GM21390 (cell line): ENCODE results near the gene C1RL.

Experiments
- ATAC-seq: cut with Tn5 transposase; IDR thresholded peaks from one replicate; pipeline ENCODE4 v1.9.1; 2021; ENCODE audit not compliant: unreplicated experiment

Gene C1RL

GRCh38 chr12:7093486-7093885 lies 15.5 kb downstream of the C1RL start:
- ATAC-seq = no peak

GRCh38 chr12:7092986-7093460 lies 16.0 kb downstream of the C1RL start:
- ATAC-seq = no peak

DNA sequence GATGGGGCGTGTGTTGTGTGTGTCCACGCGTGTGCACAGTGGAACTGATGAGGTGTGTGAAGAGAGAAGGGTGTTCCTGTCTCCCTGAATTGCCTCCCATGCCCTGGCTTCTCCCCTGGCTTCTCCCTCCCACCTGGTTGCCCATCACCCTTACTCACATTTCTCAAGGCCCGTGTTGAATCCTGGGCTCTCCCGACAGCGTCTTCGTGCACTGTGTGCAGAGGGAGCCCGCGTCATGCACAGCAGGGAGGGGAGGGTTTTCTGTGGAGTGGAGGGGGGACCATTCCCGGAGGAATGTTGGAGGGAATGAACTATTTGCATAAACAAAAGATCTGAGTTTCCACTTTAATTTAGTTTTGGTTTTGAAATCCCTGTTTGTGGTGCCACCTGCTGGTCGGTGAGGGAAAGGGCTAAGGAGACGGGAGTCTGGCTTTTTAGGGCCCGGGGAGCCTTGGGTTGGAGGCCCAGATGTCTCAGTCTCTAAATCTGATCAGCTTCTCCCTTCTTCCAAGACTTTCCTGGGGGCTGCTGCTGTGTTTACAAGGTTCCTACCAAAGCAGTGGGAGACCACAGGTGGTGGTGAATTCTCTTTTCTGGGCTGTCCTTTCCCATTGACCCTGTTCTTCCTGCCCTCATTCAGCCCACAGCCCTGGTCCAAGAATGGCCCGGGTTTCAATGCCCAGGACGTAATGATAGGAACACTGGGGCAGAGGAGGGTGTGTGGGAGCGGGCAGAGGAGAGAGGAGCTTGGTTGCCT lies 16.6 kb downstream of the C1RL start, which contains the start of gene C1R:
C1R (minus strand) TSS at position 217 of the 757 bp plus-strand sequence; CDS start at position 160, 57 bp downstream.
- ATAC-seq = no peak

- ATAC-seq = no peak
These were observed 17.3 kb downstream of the C1RL start for GRCh38 chr12:7091660-7092228.

GRCh38 chr12:7091171-7091570 lies 17.8 kb downstream of the C1RL start:
- no peak for ATAC-seq

- ATAC-seq = no peak
These were observed 18.6 kb downstream of the C1RL start for GRCh38 chr12:7090222-7090998.

GRCh38 chr12:7089196-7089871 lies 19.7 kb downstream of the C1RL start:
- ATAC-seq = no peak

DNA sequence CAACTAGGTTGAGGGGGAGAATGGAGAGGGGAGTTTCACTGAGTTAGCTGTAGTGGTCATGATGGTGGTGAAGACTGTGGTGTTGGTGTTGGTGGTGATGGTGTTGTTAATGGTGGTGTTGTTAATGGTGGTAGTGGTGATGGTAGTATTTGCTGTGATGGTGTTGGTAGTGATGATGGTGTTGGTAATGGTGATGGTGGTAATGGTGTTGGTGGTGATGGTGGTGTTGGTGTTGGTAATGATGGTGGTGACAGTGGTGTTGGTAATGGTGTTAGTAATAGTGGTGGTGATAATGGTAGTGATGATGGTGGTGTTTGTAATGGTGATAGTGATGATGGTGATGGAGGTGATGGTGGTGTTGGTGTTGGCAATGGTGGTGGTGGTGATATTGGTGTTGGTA lies 25.9 kb downstream of the C1RL start:
- ATAC-seq = no peak

DNA sequence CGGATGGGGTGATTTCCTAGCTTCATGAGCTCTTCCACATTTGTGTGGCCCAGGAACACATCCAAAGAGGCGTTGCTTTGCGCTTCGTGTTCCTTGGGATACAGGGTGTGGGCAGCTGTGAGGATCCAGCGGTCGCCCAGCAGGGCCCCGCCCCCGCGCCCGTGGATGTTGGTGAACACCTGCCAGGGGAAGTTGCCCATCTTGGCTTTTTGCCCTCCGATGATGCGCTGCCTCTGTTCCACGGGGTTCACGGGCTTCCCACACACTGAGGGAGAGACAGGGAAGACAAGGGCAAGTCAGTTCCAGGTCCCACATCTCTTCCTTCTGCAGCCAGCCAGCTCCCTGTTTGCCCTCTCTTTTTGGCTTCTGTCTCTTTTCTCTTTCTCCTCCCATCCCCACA lies 28.0 kb downstream of the C1RL start:
- ATAC-seq = no peak

- no peak for ATAC-seq
These were observed 29.2 kb downstream of the C1RL start for GRCh38 chr12:7079826-7080125.

- ATAC-seq = no peak
These were observed 30.9 kb downstream of the C1RL start for GRCh38 chr12:7078163-7078562.

GRCh38 chr12:7076493-7076892 lies 32.5 kb downstream of the C1RL start:
- ATAC-seq = no peak

DNA sequence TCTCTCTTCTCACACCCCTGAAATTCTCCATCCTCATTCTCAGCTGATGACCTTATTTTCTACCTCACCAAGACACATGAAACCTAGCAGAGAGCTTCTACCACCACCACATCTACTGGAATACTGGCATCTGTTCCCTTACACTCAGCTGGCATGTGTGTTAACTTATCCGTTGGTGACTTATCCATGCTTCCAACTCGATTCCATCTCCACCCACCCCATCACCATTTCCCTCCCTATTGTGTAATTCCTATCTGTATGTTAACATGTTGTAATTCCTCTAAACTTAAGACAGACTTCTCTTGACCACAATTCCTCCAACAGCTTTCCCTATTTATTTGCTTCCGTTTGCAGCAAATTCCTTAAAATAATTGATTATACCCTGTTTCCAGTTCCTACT lies 33.1 kb downstream of the C1RL start:
- no peak for ATAC-seq

- ATAC-seq = no peak
These were observed 33.5 kb downstream of the C1RL start for GRCh38 chr12:7075518-7075917.

GRCh38 chr12:7073946-7074345 lies 35.1 kb downstream of the C1RL start:
- no peak for ATAC-seq

DNA sequence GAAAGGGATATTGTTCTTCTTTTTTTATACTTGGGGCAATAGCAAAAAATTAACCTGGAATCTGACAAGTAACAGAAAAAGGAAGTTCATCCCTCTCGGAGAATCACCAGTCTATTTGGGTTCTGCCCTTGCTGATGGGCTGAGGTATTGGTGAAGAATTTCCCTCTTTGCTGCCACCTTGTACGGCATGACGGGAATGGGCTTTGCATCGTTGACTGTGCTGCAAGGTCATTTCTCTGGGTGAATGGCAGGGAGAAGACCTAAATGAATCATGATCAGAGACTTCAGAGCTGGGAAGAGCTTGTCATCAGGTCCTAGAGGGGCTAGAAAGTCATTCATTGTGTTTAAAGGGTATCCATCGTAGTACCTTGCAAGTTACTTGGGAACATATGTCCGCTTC lies 36.5 kb downstream of the C1RL start:
- no peak for ATAC-seq

DNA sequence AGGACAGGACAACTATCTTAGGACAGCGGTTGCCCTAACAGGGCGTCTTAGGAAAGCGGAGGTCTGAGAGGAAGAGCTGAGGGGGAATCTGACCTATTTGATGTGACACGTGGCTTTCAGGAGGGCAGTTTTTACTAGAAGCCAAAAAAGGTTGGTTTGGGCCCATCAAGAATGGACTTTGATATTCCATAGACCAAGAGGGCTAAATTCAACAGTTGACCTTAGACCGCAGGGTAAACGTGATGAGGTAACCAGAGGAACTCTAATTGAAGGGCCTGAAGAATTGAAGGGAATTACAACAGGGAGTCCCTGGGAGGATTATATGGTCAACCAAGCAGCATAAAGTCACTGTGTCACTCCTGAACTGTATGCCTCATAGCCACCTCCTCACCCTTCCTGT lies 37.0 kb downstream of the C1RL start:
- ATAC-seq = no peak

GRCh38 chr12:7069386-7069785 lies 39.6 kb downstream of the C1RL start:
- ATAC-seq = no peak

DNA sequence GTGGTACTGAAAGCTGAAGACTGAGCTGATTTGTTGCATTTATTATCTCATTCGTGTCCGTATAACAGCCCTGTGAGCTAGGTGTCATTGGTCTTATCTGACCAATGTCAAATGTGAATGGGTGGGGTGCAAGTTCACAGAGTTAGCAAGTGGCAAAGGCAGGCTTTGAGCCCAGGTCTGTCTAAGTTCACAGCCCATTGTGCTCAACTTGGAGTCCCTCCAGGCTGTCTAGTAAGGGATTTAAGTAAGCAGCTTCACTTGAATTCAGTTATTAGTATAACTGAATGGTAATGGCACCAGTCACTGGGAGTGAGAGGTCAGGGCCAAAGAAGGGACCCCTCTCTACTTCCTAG lies 40.0 kb downstream of the C1RL start:
- ATAC-seq = no peak

DNA sequence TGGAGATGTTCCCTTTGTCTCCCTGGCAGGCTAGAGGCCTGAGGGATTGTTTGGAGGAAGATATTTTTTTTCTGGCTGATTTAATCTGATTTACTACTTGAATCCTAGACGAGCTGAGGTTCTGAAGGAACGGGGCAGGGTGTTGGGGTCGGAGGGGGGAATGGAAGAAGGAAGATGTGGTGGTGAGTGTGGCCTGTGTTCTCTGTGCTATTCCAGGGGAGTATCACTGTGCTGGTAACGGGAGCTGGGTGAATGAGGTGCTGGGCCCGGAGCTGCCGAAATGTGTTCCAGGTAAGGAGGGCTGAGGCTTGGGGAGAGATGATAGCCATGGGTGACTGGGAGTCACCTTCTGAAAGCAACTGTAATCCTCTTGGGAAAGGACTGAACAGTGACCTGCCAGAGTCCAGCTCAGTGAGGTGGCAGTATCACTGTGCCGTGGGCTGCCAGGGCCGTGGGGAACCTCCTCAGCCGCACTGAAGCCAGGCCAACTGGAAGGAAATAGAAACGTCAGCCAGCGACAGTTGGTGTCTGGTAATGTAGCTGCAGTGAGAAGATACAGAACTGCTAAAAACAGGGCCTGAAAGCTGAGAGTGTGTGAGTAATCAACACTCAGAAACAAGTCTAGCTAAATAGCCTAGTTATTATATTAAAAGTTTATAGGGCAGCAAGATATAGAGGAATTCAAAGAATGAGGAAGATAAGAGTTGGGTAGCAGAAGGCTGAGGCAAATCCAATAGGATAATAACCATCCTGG lies 40.6 kb downstream of the C1RL start:
- ATAC-seq = no peak

DNA sequence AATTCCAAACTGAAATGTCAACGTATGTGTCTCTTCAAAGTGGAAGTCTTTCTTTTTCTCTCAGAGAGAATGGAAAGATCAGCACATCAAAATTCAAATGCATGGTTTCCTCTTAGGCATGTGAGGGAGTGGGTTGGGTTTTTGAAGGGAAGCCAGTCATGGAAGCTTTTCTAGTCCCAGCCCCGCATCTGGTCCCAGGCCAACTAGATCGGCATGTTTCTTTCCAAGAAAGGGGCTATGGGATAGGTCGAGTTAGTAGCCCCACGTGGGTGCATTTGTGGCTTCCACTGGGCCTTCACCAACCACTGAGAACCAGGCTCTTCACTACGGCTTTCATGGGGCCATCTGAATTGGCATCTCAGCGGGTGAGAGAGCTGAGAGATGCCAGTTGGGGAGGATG lies 41.9 kb downstream of the C1RL start:
- no peak for ATAC-seq
